GM21423 (cell line): Measurements from ENCODE around the gene GPC6.

ENCODE experiments used
- ATAC-seq: cut with Tn5 transposase; IDR thresholded peaks from one replicate; pipeline ENCODE4 v1.9.1; 2021; ENCODE audit warnings: mild to moderate bottlenecking, moderate library complexity; ENCODE audit not compliant: unreplicated experiment

GPC6 gene

DNA sequence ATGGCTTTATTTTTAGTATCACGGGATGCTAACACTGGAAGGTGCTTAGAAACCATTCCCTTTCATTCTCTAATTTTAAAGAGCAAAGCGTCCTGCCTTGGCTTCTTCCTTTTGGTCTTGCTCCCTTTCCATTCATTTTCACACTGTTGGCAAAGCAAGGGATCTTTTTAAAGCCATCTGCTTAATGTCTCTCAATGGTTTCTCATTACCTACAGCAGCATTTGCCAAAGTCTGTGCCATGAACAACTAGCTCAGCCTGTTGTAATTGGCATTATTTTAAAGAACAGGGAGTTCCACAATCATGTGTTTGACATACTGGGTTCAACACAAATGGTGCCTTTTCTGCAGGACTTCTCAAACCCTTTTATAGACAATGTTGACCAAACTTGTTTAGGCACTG is 444.3 kb downstream of the GPC6 start:
- no peak for ATAC-seq

- no peak for ATAC-seq
Measured at GRCh38 chr13:93672996-93673395, 446.4 kb downstream of the GPC6 start.

DNA sequence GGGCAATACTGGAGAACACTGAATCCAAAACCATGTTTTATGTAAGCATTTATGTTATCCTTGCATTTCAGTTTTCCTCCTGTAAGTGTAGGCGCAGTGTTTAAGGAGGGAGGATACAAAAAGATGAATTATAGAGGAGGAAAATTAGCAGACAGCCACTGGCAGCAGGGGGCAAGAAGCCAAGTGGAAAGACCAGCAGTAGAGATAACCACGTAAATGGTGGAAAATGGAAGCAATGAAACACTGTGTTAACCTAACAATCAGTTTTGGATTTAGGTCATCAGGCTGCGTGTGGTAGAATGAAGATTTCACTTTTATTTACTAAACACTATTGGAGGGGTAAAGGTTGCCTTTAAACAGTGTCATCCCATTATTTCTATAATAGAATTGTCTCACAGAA is 447.3 kb downstream of the GPC6 start:
- ATAC-seq, result no peak

- ATAC-seq, result no peak
Measured at GRCh38 chr13:93674337-93674755, 447.7 kb downstream of the GPC6 start.

- no peak for ATAC-seq
Measured at GRCh38 chr13:93680329-93680728, 453.7 kb downstream of the GPC6 start.

DNA sequence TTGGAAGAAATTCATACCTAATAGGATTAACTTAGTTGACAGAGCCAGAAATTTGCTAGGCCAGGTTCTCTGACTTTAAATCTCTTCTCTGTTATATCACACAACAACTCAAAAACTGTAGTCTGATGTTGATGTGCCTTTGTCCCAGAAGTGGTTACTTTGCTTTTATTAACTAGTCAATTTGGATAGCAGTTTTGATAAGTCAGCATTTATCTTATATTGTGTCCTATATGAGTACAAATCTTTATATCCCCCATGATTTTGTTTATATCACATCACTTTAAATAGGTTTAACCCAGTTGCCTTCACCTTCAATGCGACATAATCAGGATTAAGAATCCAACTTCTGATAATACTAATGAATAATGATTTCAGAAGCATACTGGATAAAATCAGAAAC is 459.3 kb downstream of the GPC6 start:
- no peak for ATAC-seq

GRCh38 chr13:93686399-93686798 is 459.8 kb downstream of the GPC6 start:
- ATAC-seq, result no peak

DNA sequence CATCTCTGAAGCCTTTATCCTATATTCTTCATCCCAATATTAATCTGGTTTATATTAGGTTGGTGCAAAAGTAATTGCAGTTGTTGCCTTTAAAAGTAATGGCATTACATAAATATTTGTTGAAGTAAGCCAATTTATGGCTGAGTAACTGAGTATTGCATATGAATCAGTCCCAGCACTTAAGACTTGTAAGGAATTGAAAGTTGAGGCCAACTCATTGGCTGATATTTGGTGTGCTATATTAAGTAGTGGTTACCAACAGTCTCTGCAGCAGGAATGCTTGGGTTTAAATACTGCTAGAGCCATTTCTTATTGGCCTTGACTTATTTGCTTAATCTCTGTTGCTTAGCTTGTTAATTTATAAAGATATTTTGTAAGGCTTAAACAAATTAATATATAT is 460.7 kb downstream of the GPC6 start:
- no peak for ATAC-seq

DNA sequence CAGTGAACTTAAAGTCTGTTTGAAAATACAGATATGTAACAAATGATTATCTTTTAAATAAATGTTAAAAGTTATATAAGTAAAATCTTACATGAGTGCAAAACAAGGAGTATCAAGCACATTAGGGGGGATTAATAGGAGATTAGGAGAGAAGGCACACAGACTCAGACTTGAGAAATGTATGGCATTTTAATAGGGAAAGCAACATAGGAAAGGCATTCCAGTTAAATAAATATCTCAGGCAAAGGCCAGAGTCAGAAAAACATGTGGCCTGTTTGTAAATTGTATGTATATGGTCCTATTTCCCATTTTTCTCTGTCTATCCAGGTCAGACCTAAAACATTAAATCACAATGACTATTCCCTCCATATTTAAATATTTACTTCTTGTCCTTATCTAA is 462.7 kb downstream of the GPC6 start:
- ATAC-seq, result no peak

GRCh38 chr13:93690139-93690538 is 463.5 kb downstream of the GPC6 start:
- ATAC-seq, result no peak

DNA sequence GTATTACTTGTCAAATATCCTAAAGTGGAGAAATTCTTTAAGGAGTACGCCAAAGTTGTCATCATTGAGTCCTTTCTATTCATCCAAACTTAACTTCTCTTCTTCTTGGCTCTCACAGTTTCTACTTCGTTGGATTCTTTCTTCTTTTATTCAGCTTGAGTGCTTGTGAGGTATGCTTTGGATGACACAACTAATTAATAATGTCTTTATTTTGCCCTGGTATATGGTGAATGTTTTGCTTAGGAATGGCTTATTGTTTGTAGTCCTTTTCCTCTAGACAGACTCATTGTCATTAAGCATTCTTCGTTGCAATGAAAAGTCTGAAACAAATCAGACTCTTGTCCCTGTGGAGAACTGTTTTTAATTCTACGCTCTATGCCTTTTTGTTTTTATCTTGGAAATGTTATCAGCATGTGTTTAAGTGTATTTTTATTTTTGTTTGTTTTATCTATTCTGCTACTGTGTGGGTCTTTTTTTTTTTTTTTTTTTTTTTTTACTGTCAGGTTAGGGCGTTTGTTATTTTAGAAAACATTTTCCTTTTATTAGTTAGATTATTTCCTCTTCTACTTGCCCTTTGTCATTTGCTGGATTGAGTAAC is 471.5 kb downstream of the GPC6 start:
- ATAC-seq, result no peak

GRCh38 chr13:93700115-93700514 is 473.5 kb downstream of the GPC6 start:
- no peak for ATAC-seq

DNA sequence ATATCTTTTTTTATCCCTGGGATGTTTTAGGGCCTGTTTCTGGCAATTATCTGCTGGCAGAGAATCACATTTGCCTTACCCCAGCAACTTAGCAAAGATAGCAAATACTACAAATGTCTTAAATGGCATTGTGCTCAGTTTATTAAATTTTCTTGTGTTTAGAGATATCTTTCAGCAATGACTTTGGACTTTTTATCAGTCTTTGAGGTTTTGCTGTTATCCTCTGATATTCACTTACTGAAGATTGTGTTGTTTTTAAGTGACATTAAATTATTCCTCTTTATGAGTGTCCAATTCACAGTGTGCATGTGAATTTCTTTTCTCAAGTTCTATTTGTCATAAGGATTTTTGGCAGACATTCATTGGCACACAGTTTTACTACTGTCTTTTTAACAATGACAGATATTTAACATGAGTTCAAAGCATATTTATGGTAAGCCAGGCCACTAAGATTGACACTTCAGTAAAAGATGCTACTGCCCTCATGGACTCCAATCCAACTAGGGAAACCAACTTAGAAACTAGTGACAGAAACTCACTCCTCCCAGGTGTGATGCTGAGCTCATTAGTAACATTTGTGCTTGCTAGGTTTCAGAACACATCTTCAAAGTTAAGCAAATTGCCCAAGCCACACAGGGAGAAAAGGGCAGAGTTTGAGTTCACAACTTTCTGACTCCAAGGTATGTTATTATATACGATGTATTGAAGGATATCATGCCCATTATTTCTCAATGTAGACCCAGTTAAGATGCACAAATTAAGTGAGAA is 481.9 kb downstream of the GPC6 start:
- ATAC-seq, result no peak

- ATAC-seq, result no peak
Measured at GRCh38 chr13:93709506-93710244, 483.1 kb downstream of the GPC6 start.

DNA sequence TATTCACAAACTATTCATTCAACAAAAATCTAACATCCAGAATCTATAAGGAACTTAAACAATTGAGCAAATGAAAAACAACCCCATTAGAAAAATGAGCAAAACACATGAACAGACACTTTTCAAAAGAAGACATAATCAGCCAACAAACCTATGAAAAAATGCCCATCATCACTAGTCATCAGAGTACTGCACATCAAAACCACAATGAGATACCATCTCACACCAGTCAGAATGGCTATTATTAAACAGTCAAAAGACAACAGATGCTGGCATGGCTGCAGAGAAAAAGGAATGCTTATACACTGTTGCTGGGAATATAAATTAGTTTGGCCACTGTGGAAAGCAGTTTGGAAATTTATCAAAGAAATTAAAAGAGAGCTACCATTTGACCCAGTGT is 487.6 kb downstream of the GPC6 start:
- no peak for ATAC-seq

GRCh38 chr13:93715866-93716265 is 489.3 kb downstream of the GPC6 start:
- ATAC-seq, result no peak

GRCh38 chr13:93716623-93717022 is 490.0 kb downstream of the GPC6 start:
- no peak for ATAC-seq

DNA sequence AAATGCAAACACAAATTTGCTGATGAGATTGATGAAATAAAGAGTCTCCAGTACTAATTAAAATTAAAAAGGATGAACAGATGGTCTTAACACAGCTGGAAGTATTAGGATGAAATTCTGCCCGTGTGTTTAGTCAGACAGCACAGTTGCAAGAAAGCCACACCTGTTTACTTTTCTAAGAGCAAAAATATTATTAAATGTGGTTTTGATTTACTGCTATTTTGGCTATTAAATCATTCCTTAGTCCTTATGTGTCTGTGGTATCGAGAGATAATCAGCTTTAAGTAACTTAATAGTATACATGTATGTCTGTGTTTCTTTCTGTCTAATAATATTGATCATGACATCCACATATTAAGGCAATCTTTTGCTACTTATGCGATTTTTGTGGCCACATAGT is 494.9 kb downstream of the GPC6 start:
- no peak for ATAC-seq

- ATAC-seq, result no peak
Measured at GRCh38 chr13:93723316-93723715, 496.7 kb downstream of the GPC6 start.

DNA sequence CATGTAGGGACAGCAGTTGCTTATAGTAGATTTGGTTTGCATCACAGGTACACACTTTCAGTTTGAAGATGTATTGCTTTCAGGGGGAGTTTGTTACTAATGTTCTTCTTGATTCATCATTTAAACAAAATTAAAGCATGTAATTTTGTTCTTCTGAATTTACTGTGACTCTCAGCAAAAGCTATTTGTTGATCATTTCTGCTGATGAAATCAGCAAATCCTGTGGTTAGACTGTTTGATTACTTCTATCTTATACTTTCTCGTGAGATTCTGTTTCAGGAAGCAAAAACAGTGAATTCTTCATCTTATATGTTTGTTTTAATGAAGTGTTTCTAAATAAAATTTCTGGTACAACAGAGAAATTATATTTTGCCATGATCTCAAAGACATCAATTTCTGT is 497.6 kb downstream of the GPC6 start:
- ATAC-seq, result no peak

DNA sequence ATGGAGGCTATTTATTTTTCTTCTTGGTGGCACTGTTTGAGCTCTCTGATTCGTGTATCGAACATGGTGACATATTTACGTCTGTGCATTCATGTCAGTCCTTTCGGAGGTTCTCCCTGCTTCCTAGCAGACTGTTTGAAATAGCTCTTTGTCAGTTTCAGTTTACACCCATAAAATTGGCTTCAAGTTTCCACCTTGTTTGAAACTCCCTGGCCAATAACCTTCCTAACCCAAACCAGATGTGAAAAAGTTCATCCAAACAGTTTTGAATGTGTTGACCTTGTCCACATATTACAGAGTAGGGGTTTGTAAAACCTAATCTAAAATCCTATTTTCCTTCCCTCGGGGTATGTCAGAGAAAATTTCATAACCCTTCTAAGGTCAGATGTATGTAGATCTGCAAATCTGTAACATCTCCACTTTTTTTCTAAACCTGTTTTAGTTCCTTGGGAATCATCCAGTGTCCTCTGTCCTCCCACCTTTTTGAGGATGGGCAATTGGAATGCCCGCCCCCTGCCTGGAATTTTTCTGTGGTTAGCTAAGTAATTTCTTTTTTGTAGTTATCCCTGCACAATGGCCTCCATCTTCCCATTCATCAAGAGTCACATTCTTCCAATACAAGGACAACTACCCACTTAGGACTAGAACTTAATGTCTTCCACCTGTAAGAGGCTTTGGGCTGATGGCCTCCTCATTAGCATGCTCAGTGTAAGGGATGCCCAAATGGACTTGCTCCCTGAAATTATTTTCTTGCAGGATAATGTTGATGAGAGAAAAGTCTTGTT is 499.8 kb downstream of the GPC6 start:
- ATAC-seq, result no peak
